DND-41 (cell line): ENCODE results near the gene OLA1.

Source experiments
- ATAC-seq: fragments of 200-7000 bp; cut with Tn5 transposase; 3 replicates; pipeline ENCODE4 v1.9.1; 2021; ENCODE audit warnings: low read depth; ENCODE audit not compliant: insufficient read depth
- DNase-seq: peaks from one replicate; pipeline ENCODE4 v3.0.0-alpha.2; 2020
- H2AFZ ChIP-seq: 2 replicates; pipeline ENCODE4 v1.6.0; 2012; ENCODE audit warnings: low read depth, low read length
- H3K27ac ChIP-seq: 2 replicates; pipeline ENCODE4 v1.5.1; 2012; ENCODE audit warnings: low read length, inconsistent platforms
- H3K27me3 ChIP-seq: fragments of 200-600 bp; sonication (generic); 2 replicates; pipeline ENCODE4 v1.6.0; 2012; ENCODE audit warnings: low read length, mild to moderate bottlenecking, inconsistent platforms; ENCODE audit not compliant: insufficient read depth, poor library complexity
- H3K36me3 ChIP-seq: 2 replicates; pipeline ENCODE4 v1.5.1; 2012; ENCODE audit warnings: low read length, inconsistent platforms; ENCODE audit not compliant: insufficient read depth
- H3K4me1 ChIP-seq: 2 replicates; pipeline ENCODE4 v1.5.1; 2012; ENCODE audit warnings: mild to moderate bottlenecking, low read length; ENCODE audit not compliant: insufficient read depth
- H3K4me2 ChIP-seq: 2 replicates; pipeline ENCODE4 v1.6.0; 2012; ENCODE audit warnings: mild to moderate bottlenecking, moderate library complexity, low read length, inconsistent platforms; ENCODE audit not compliant: insufficient read depth
- H3K4me3 ChIP-seq, 2 experiments: fragments of 200-600 bp in 1 of 2; shearing (Covaris generic) in 1 of 2; 2 replicates each; pipeline ENCODE4 v1.5.1; 2012 to 2016; ENCODE audit warnings: inconsistent platforms in 2 of 2, low read length in 2 of 2, mild to moderate bottlenecking in 2 of 2, low read depth in 1 of 2, moderate library complexity in 1 of 2
- H3K79me2 ChIP-seq: 2 replicates; pipeline ENCODE4 v1.6.0; 2012; ENCODE audit warnings: low read length, inconsistent platforms; ENCODE audit not compliant: insufficient read depth
- H3K9ac ChIP-seq: 2 replicates; pipeline ENCODE4 v1.6.0; 2012; ENCODE audit warnings: low read depth, mild to moderate bottlenecking, inconsistent platforms, low read length, moderate library complexity
- H3K9me3 ChIP-seq: 2 replicates; pipeline ENCODE4 v1.5.1; 2012; ENCODE audit warnings: low read length, moderate library complexity, mild to moderate bottlenecking, inconsistent platforms; ENCODE audit not compliant: insufficient read depth, severe bottlenecking
- H4K20me1 ChIP-seq: 2 replicates; pipeline ENCODE4 v1.6.0; 2012; ENCODE audit warnings: low read length; ENCODE audit not compliant: insufficient read depth
- EZH2 ChIP-seq: IDR thresholded peaks from 3 replicates; pipeline ENCODE4 v1.6.1; 2012; ENCODE audit warnings: borderline replicate concordance, low read depth, mild to moderate bottlenecking, moderate library complexity, low read length, inconsistent platforms; ENCODE audit not compliant: severe bottlenecking
- TF ChIP-seq, protein P1 (sequence below): IDR thresholded peaks from 2 replicates; pipeline ENCODE4 v1.5.1; 2012; ENCODE audit warnings: borderline replicate concordance, low read length, moderate library complexity, mild to moderate bottlenecking; ENCODE audit not compliant: poor library complexity, severe bottlenecking; ENCODE audit errors: extremely low read depth

The OLA1 gene

GRCh38 chr2:174223388-174223787, 24.9 kb downstream of the OLA1 start:
- H3K36me3 ChIP-seq, result peaks cover 74% of the 10 kb centered on the region
- H3K4me1 ChIP-seq, result no peaks in the 10 kb centered on the region
- peaks cover 15% of the 10 kb centered on the region; the same call in 1 of the 2 replicates for H4K20me1 ChIP-seq
- H3K4me3 ChIP-seq, result no peak overlapping the region
- H3K9me3 ChIP-seq, result no peaks in the 10 kb centered on the region
- no peak overlapping the region for H2AFZ ChIP-seq
- H3K4me2 ChIP-seq, result no peak overlapping the region
- H3K79me2 ChIP-seq, result peaks cover 73% of the 10 kb centered on the region
- H3K27me3 ChIP-seq, result no peaks in the 10 kb centered on the region
- no peak for TF ChIP-seq EZH2
- TF ChIP-seq, protein P1, sequence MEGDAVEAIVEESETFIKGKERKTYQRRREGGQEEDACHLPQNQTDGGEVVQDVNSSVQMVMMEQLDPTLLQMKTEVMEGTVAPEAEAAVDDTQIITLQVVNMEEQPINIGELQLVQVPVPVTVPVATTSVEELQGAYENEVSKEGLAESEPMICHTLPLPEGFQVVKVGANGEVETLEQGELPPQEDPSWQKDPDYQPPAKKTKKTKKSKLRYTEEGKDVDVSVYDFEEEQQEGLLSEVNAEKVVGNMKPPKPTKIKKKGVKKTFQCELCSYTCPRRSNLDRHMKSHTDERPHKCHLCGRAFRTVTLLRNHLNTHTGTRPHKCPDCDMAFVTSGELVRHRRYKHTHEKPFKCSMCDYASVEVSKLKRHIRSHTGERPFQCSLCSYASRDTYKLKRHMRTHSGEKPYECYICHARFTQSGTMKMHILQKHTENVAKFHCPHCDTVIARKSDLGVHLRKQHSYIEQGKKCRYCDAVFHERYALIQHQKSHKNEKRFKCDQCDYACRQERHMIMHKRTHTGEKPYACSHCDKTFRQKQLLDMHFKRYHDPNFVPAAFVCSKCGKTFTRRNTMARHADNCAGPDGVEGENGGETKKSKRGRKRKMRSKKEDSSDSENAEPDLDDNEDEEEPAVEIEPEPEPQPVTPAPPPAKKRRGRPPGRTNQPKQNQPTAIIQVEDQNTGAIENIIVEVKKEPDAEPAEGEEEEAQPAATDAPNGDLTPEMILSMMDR, result no peak
- DNase-seq, result no peak
- ATAC-seq, result no peak
- H3K27ac ChIP-seq, result no peak overlapping the region
- H3K9ac ChIP-seq, result no peak overlapping the region

DNA sequence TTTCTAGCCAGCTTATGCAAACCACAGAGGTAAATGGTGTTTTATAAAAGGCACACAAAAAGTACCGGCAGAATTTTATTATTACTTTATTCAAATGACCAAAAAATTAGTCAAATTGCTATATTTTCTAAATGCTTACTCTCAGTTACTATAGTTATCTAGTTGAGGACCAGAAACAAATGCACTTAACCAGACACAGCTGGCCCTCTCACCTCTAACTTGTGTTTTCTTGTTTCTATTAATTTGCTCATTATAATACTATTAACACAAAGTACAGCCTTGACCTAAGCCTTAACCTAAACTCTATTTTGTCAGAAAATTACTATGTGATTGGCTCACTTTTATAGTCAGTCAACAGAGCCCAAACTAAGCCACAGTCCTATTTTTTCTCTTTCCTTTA, 26.2 kb downstream of the OLA1 start:
- H3K4me2 ChIP-seq, result no peak overlapping the region
- H3K9me3 ChIP-seq, result no peaks in the 10 kb centered on the region
- peaks cover 64% of the 10 kb centered on the region for H3K36me3 ChIP-seq
- no peak for DNase-seq
- no peak overlapping the region for H2AFZ ChIP-seq
- TF ChIP-seq EZH2, result no peak
- TF ChIP-seq, protein P1, result no peak
- no peak for ATAC-seq
- H3K4me3 ChIP-seq, result no peak overlapping the region
- H3K27ac ChIP-seq, result no peak overlapping the region
- peaks cover 18% of the 10 kb centered on the region; the same call in 1 of the 2 replicates for H4K20me1 ChIP-seq
- peaks cover 76% of the 10 kb centered on the region for H3K79me2 ChIP-seq
- no peaks in the 10 kb centered on the region for H3K4me1 ChIP-seq
- no peak overlapping the region for H3K9ac ChIP-seq
- H3K27me3 ChIP-seq, result no peaks in the 10 kb centered on the region

DNA sequence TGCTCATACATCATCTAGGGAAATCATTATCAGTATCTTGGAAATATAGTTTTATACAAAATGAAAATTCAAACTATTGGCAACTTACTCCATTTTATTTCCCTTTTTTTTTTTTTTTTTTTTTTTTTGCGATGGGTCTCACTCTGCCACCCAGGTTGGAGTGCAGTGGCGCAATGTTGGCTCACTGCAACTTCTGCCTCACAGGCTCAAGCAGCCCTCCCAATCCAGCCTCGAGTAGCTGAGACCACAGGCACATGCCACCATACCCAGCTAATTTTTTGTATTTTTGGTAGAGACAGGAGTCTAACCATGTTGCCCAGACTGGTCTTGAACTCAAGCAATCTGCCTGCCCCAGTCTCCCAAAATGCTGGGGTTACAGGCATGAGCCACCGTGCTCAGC, 29.0 kb downstream of the OLA1 start:
- no peak for DNase-seq
- Histone ChIP-seq H3K9me3 (no peaks in the 10 kb centered on the region), H3K4me3 (no peak overlapping the region), H3K4me1 (no peaks in the 10 kb centered on the region), H3K79me2 (peaks cover 80% of the 10 kb centered on the region), H3K36me3 (peaks cover 46% of the 10 kb centered on the region), H4K20me1 (peaks cover 20% of the 10 kb centered on the region; the same call in 1 of the 2 replicates), H3K27ac (no peak overlapping the region), H3K4me2 (no peak overlapping the region), H3K9ac (no peak overlapping the region), H2AFZ (no peak overlapping the region), H3K27me3 (no peaks in the 10 kb centered on the region)
- no peak for ATAC-seq
- TF ChIP-seq, protein P1, result no peak
- no peak for TF ChIP-seq EZH2

GRCh38 chr2:174218773-174219172, 29.6 kb downstream of the OLA1 start:
- Histone ChIP-seq H3K4me2 (no peak overlapping the region), H3K36me3 (peaks cover 42% of the 10 kb centered on the region), H3K27me3 (no peaks in the 10 kb centered on the region), H3K9me3 (no peaks in the 10 kb centered on the region), H3K4me1 (no peaks in the 10 kb centered on the region), H3K27ac (no peak overlapping the region), H2AFZ (no peak overlapping the region), H4K20me1 (peaks cover 17% of the 10 kb centered on the region; the same call in 1 of the 2 replicates), H3K9ac (no peak overlapping the region), H3K4me3 (no peak overlapping the region), H3K79me2 (peaks cover 79% of the 10 kb centered on the region)
- TF ChIP-seq EZH2, result no peak
- TF ChIP-seq, protein P1, result no peak
- DNase-seq (no peak), ATAC-seq (no peak)
